ENCODE measurements around the gene LPP.

DNA sequence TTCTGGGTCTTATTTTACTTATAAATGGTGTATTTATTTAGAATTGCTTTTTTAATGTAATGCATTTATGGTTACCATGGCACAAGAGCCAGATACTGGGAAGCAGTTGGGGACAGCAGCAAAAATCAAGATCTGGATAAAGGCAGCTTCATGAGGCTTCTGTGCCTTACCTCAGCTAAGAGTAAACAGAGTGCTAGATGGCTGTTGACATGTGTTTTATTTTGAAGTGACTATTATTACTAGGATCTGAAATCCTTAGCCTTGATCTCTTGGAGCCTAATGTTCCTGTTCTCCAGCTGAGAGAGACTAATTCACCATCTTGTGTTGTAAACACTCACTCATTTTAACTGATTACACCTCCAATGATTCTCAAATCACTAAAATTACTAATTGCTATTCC is 317.8 kb downstream of the LPP start:
- TF ChIP-seq POLR2AphosphoS5 (IDR thresholded peaks at IDR 0.05; ENCODE audit: borderline replicate concordance, low read depth, low read length) (no peak), EZH2 (IDR thresholded peaks at IDR 0.05) (no peak), FOXP2 (optimal IDR thresholded peaks at IDR 0.05; ENCODE audit: control extremely low read depth, extremely low read length, insufficient read depth) (no peak)

All from SK-N-MC (cell line).